ENCODE measurements around the gene DNAH9. TPM values are rescaled to one million over a fixed set of nuclear protein-coding genes. Genes with fewer than 3 reads are reported as not detected.

Gene DNAH9
- polyA plus RNA-seq, 2 of the 4 experiments (the other 2 are of a cell fraction) = 0.03 to 0.04 TPM

GRCh38 chr17:11840052-11840451 lies 241.8 kb downstream of the DNAH9 start:
- FAIRE-seq = peak; percentile 80
- no peak for ATAC-seq
- no peak overlapping the region for H3K27ac ChIP-seq
- TF ChIP-seq RARB (CRISPR knock-in tag; IDR thresholded peaks at IDR 0.05) (no peak), REST (IDR thresholded peaks at IDR 0.05) (no peak), POLR2AphosphoS2 (conservative IDR thresholded peaks at IDR 0.05; ENCODE audit: low read length) (no peak), NFE2L2 (conservative IDR thresholded peaks at IDR 0.05; ENCODE audit: low read length) (no peak)
- no peak overlapping the region for H3K4me3 ChIP-seq
- no peak for DNase-seq (ENCODE audit: low read depth in 1 of 2, low spot score in 1 of 2)
- ChIA-PET POLR2A (no interaction called here), CTCF (no interaction called here)
- no peak overlapping the region for H3K4me2 ChIP-seq
- H3K9me3 ChIP-seq = no peaks in the 10 kb centered on the region
- H3K4me1 ChIP-seq = no peaks in the 10 kb centered on the region
- 0% methylated on average over 2 of the region's 2 CpGs for WGBS (ENCODE audit: missing lambda C conversion rate)

GRCh38 chr17:11840831-11841230 lies 242.6 kb downstream of the DNAH9 start:
- CTCF ChIA-PET = no interaction called here
- Histone ChIP-seq H3K9me3 (no peaks in the 10 kb centered on the region), H3K4me2 (no peak overlapping the region), H3K27ac (no peak overlapping the region), H3K4me3 (no peak overlapping the region), H3K4me1 (no peaks in the 10 kb centered on the region)
- ATAC-seq = no peak
- no peak for FAIRE-seq
- POLR2A ChIA-PET = no interaction called here
- no peak for DNase-seq (ENCODE audit: low read depth in 1 of 2, low spot score in 1 of 2)
- 31% methylated on average over 2 of the region's 2 CpGs for WGBS (ENCODE audit: missing lambda C conversion rate)
- TF ChIP-seq POLR2A (IDR thresholded peaks at IDR 0.05; ENCODE audit: low read length) = no peak
- TF ChIP-seq RNF2 (IDR thresholded peaks at IDR 0.05; ENCODE audit: borderline replicate concordance, low read depth) = no peak
- no peak for TF ChIP-seq BHLHE40 (IDR thresholded peaks at IDR 0.05; ENCODE audit: low read depth, low read length)
- no peak for TF ChIP-seq MAZ (IDR thresholded peaks at IDR 0.05; ENCODE audit: borderline replicate concordance, low read depth, low read length)
- no peak for TF ChIP-seq TFCP2L1 (CRISPR knock-in tag; IDR thresholded peaks at IDR 0.05)
- no peak for TF ChIP-seq ATOH8 (CRISPR knock-in tag; IDR thresholded peaks at IDR 0.05; ENCODE audit: low read depth)
- TF ChIP-seq CTCF (IDR thresholded peaks at IDR 0.05) = no peak
- TF ChIP-seq MAFK (IDR thresholded peaks at IDR 0.05; ENCODE audit: partially characterized antibody) = no peak
- TF ChIP-seq EP300 (IDR thresholded peaks at IDR 0.05) = no peak
- TF ChIP-seq NPAS2 (CRISPR knock-in tag; IDR thresholded peaks at IDR 0.05; ENCODE audit: borderline replicate concordance) = no peak
- TF ChIP-seq ZFP36 (IDR thresholded peaks at IDR 0.05; ENCODE audit: borderline replicate concordance, partially characterized antibody) = no peak
- TF ChIP-seq RCOR1 (IDR thresholded peaks at IDR 0.05; ENCODE audit: low read depth, low read length) = no peak
- no peak for TF ChIP-seq HOXB5 (CRISPR knock-in tag; IDR thresholded peaks at IDR 0.05)
- no peak for TF ChIP-seq KDM1A (IDR thresholded peaks at IDR 0.05; ENCODE audit: low read depth)
- TF ChIP-seq CHD4 (IDR thresholded peaks at IDR 0.05; ENCODE audit: borderline replicate concordance) = no peak
- TF ChIP-seq SMC3 (IDR thresholded peaks at IDR 0.05) = no peak
- TF ChIP-seq PBX3 (IDR thresholded peaks at IDR 0.05) = no peak
